H1 (cell line): ENCODE data around the gene KLHL34. TPM values are rescaled to one million over a fixed set of nuclear protein-coding genes. Genes with fewer than 3 reads are reported as not detected.

ENCODE experiments used
- CTCF ChIA-PET: fragments of 300-600 bp; sonication (Branson Sonifier 250); formaldehyde crosslinking; loops from one replicate; lab custom pipeline; 2021; ENCODE audit not compliant: partially characterized antibody; lab: Charles Lee
- POLR2A ChIA-PET: fragments of 300-600 bp; sonication (Branson Sonifier 250); formaldehyde crosslinking; loops from one replicate; lab custom pipeline; 2021; ENCODE audit warnings: inconsistent platforms; ENCODE audit not compliant: partially characterized antibody; lab: Charles Lee
- DNase-seq, 2 experiments: peaks; one replicate each; pipeline versions ENCODE4 v3.0.0 to v3.0.0-alpha.2; 2010 to 2022; ENCODE audit warnings: low spot score in 2 of 2, low read depth in 1 of 2, mixed read lengths in 1 of 2
- FAIRE-seq: peaks from 2 replicates; lab custom pipeline; 2011; peaks lifted over from hg19 to GRCh38; lab: Jason Lieb, UNC
- H2AFZ ChIP-seq: 2 replicates; pipeline ENCODE4 v1.8.1; 2012; ENCODE audit warnings: low read length, inconsistent platforms
- H2AK5ac ChIP-seq: 2 replicates; pipeline ENCODE4 v1.6.1; 2013; ENCODE audit warnings: low read depth, low read length
- H2BK120ac ChIP-seq: replicated peaks from 2 replicates; pipeline ENCODE3; 2013; ENCODE audit warnings: low read depth, low read length, inconsistent platforms
- H2BK12ac ChIP-seq: 2 replicates; pipeline ENCODE4 v1.6.1; 2013; ENCODE audit warnings: low read depth, low read length
- H2BK15ac ChIP-seq: 2 replicates; pipeline ENCODE4 v1.6.1; 2013; ENCODE audit warnings: low read length
- H2BK20ac ChIP-seq: 2 replicates; pipeline ENCODE4 v1.6.1; 2013; ENCODE audit warnings: low read length
- H2BK5ac ChIP-seq: 2 replicates; pipeline ENCODE4 v1.6.1; 2013; ENCODE audit warnings: low read depth, low read length
- H3K14ac ChIP-seq: 2 replicates; pipeline ENCODE4 v1.6.1; 2013; ENCODE audit warnings: inconsistent platforms; ENCODE audit not compliant: insufficient read length
- H3K18ac ChIP-seq: 2 replicates; pipeline ENCODE4 v1.6.1; 2013; ENCODE audit warnings: low read length; ENCODE audit errors: extremely low read depth
- H3K23ac ChIP-seq: 2 replicates; pipeline ENCODE4 v1.6.1; 2013; ENCODE audit warnings: inconsistent platforms; ENCODE audit not compliant: insufficient read length
- H3K23me2 ChIP-seq: 2 replicates; pipeline ENCODE4 v1.6.1; 2013; ENCODE audit warnings: low read depth, low read length
- H3K27ac ChIP-seq: 2 replicates; pipeline ENCODE4 v1.6.1; 2011; ENCODE audit warnings: low read depth, low read length, inconsistent platforms
- H3K27me3 ChIP-seq, 4 experiments: replicated peaks in 1 of 4; 1 replicate in 1 of 4; 2 replicates in 3 of 4; pipeline versions ENCODE4 v1.6.1 to v1.8.1; 2011 to 2013; ENCODE audit warnings: low read length in 3 of 4, mild to moderate bottlenecking in 3 of 4, inconsistent platforms in 2 of 4, mixed read lengths in 2 of 4, moderate library complexity in 1 of 4; ENCODE audit not compliant: control insufficient read depth in 3 of 4, insufficient read depth in 3 of 4; ENCODE audit errors: extremely low read depth in 1 of 4
- H3K36me3 ChIP-seq, 4 experiments: 2 replicates each; pipeline versions ENCODE4 v1.6.1 to v1.8.1; 2011 to 2013; ENCODE audit warnings: mild to moderate bottlenecking in 4 of 4, low read length in 3 of 4, moderate library complexity in 2 of 4, control low read depth in 1 of 4, inconsistent platforms in 1 of 4; ENCODE audit not compliant: insufficient read depth in 4 of 4, control insufficient read depth in 2 of 4
- H3K4ac ChIP-seq: replicated peaks from 2 replicates; pipeline ENCODE3; 2013; ENCODE audit warnings: low read length, low read depth, mixed read lengths, inconsistent platforms; ENCODE audit not compliant: insufficient read length
- H3K4me1 ChIP-seq, 4 experiments: replicated peaks in 1 of 4; 1 replicate in 1 of 4; 2 replicates in 3 of 4; pipeline versions ENCODE4 v1.6.1 to v1.8.1; 2011 to 2013; ENCODE audit warnings: low read length in 3 of 4, inconsistent platforms in 2 of 4, mixed read lengths in 1 of 4; ENCODE audit not compliant: insufficient read depth in 4 of 4, control insufficient read depth in 3 of 4
- H3K4me2 ChIP-seq, 2 experiments: 2 replicates each; pipeline versions ENCODE4 v1.6.1 to v1.8.1; 2011 to 2013; ENCODE audit warnings: low read depth in 2 of 2, low read length in 2 of 2, control low read depth in 1 of 2, inconsistent platforms in 1 of 2, mild to moderate bottlenecking in 1 of 2; ENCODE audit not compliant: insufficient read depth in 1 of 2
- H3K4me3 ChIP-seq, 4 experiments: fragments of 200-600, 300-600 bp in 1 of 4; sonication (generic), shearing (Covaris generic), sonication (Bioruptor Twin) in 1 of 4; 2 replicates each; pipeline versions ENCODE4 v1.5.1 to v1.8.1; 2011 to 2016; ENCODE audit warnings: low read length in 4 of 4, low read depth in 3 of 4, control low read depth in 2 of 4, inconsistent platforms in 2 of 4, mild to moderate bottlenecking in 2 of 4, mixed read lengths in 1 of 4, moderate library complexity in 1 of 4; ENCODE audit not compliant: insufficient read depth in 2 of 4; ENCODE audit errors: extremely low read depth in 1 of 4
- H3K56ac ChIP-seq: replicated peaks from 2 replicates; pipeline ENCODE3; 2013; ENCODE audit warnings: low read depth, mild to moderate bottlenecking, mixed read lengths, low read length, inconsistent platforms; ENCODE audit not compliant: insufficient read length
- H3K79me1 ChIP-seq: 2 replicates; pipeline ENCODE4 v1.6.1; 2013; ENCODE audit warnings: low read depth, low read length, control low read depth
- H3K79me2 ChIP-seq, 2 experiments: 2 replicates each; pipeline versions ENCODE4 v1.6.1 to v1.8.1; 2012 to 2013; ENCODE audit warnings: low read length in 2 of 2, mild to moderate bottlenecking in 2 of 2, inconsistent platforms in 1 of 2; ENCODE audit not compliant: insufficient read depth in 2 of 2, control insufficient read depth in 1 of 2
- H3K9ac ChIP-seq, 4 experiments: replicated peaks in 1 of 4; 1 replicate in 1 of 4; 2 replicates in 3 of 4; pipeline versions ENCODE4 v1.6.1 to v1.8.1; 2011 to 2013; ENCODE audit warnings: low read depth in 3 of 4, low read length in 3 of 4, control low read depth in 2 of 4, mild to moderate bottlenecking in 2 of 4, moderate library complexity in 2 of 4, inconsistent platforms in 1 of 4; ENCODE audit errors: extremely low read depth in 1 of 4
- H3K9me3 ChIP-seq, 2 experiments: 2 replicates each; pipeline versions ENCODE4 v1.6.1 to v1.8.1; 2012 to 2013; ENCODE audit warnings: mild to moderate bottlenecking in 2 of 2, moderate library complexity in 2 of 2, control low read depth in 1 of 2, inconsistent platforms in 1 of 2, low read depth in 1 of 2, low read length in 1 of 2, mixed read lengths in 1 of 2; ENCODE audit not compliant: insufficient read depth in 2 of 2
- H4K20me1 ChIP-seq, 2 experiments: replicated peaks in 1 of 2; 2 replicates each; pipeline versions ENCODE3 to v1.8.1; 2011 to 2013; ENCODE audit warnings: inconsistent platforms in 2 of 2, low read length in 2 of 2, mild to moderate bottlenecking in 1 of 2; ENCODE audit not compliant: insufficient read depth in 2 of 2, control insufficient read depth in 1 of 2
- H4K5ac ChIP-seq: 2 replicates; pipeline ENCODE4 v1.6.1; 2013; ENCODE audit warnings: low read length, low read depth, mixed read lengths, inconsistent platforms; ENCODE audit not compliant: insufficient read length
- H4K8ac ChIP-seq: 2 replicates; pipeline ENCODE4 v1.8.0; 2013; ENCODE audit warnings: mild to moderate bottlenecking, moderate library complexity, low read length, inconsistent platforms; ENCODE audit not compliant: insufficient read depth; ENCODE audit errors: extremely low read depth
- H4K91ac ChIP-seq: replicated peaks from 2 replicates; pipeline ENCODE3; 2013; ENCODE audit warnings: low read length, mixed read lengths, inconsistent platforms; ENCODE audit not compliant: insufficient read length
- BACH1 ChIP-seq: IDR thresholded peaks from 2 replicates; pipeline ENCODE4 v1.6.1; 2012; ENCODE audit warnings: low read length, improper control_type of control experiment
- BCL11A ChIP-seq, 2 experiments: IDR thresholded peaks; one replicate each; pipeline ENCODE4 v1.6.1; 2011; ENCODE audit warnings: low read depth in 2 of 2, low read length in 2 of 2, mild to moderate bottlenecking in 2 of 2
- CBX5 ChIP-seq: fragments of 300-800, 300-1000 bp; sonication (generic); IDR thresholded peaks from 2 replicates; pipeline ENCODE4 v1.7.1; 2016; ENCODE audit warnings: antibody characterized with exemption, low read length, low read depth
- CEBPB ChIP-seq: IDR thresholded peaks from 2 replicates; pipeline ENCODE4 v1.6.1; 2012; ENCODE audit warnings: low read depth, low read length
- CHD1 ChIP-seq: IDR thresholded peaks from 2 replicates; pipeline ENCODE4 v1.6.1; 2012; ENCODE audit warnings: low read depth, low read length, improper control_type of control experiment
- EGR1 ChIP-seq: IDR thresholded peaks from 2 replicates; pipeline ENCODE4 v1.6.1; 2011; ENCODE audit warnings: low read depth, low read length, borderline replicate concordance
- KDM1A ChIP-seq: fragments of 200-600, 300-600 bp; sonication (generic); IDR thresholded peaks from 2 replicates; pipeline ENCODE4 v1.7.1; 2016; ENCODE audit warnings: mild to moderate bottlenecking, low read length, borderline replicate concordance
- NANOG ChIP-seq: IDR thresholded peaks from 2 replicates; pipeline ENCODE4 v1.6.1; 2011; ENCODE audit warnings: low read length, low read depth, mild to moderate bottlenecking, inconsistent platforms; ENCODE audit not compliant: insufficient read depth, poor library complexity, severe bottlenecking
- POLR2AphosphoS5 ChIP-seq: IDR thresholded peaks from 2 replicates; pipeline ENCODE4 v1.6.1; 2011; ENCODE audit warnings: low read depth, low read length
- POU5F1 ChIP-seq: IDR thresholded peaks from 2 replicates; pipeline ENCODE4 v1.6.1; 2011; ENCODE audit warnings: low read depth, mild to moderate bottlenecking, low read length, moderate library complexity
- RAD21 ChIP-seq, 2 experiments: IDR thresholded peaks in 1 of 2; conservative IDR thresholded peaks in 1 of 2; 2 replicates each; pipeline ENCODE4 v1.6.1; 2011; ENCODE audit warnings: low read depth in 2 of 2, low read length in 2 of 2, improper control_type of control experiment in 1 of 2, inconsistent platforms in 1 of 2, mild to moderate bottlenecking in 1 of 2, moderate library complexity in 1 of 2
- RBBP5 ChIP-seq: IDR thresholded peaks from 2 replicates; pipeline ENCODE4 v1.7.1; 2012; ENCODE audit warnings: low read depth, mild to moderate bottlenecking, inconsistent platforms, low read length, moderate library complexity, borderline replicate concordance
- SIRT6 ChIP-seq: IDR thresholded peaks from one replicate; pipeline ENCODE4 v1.7.1; 2012; ENCODE audit warnings: low read length, inconsistent platforms
- TBP ChIP-seq: IDR thresholded peaks from 2 replicates; pipeline ENCODE4 v1.6.1; 2011; ENCODE audit warnings: low read depth, low read length, improper control_type of control experiment
- TCF12 ChIP-seq: IDR thresholded peaks from 2 replicates; pipeline ENCODE4 v1.6.1; 2011; ENCODE audit warnings: low read depth, mild to moderate bottlenecking, low read length
- WGBS, 2 experiments: shearing (Covaris generic) in 1 of 2; methylation state at CpG; one replicate each; pipeline versions ENCODE4 v1.1.6 to v1.1.7; 2013 to 2015; ENCODE audit warnings: low lambda C conversion rate in 2 of 2, mixed read lengths in 2 of 2, inconsistent platforms in 1 of 2, low coverage in 1 of 2, missing lambda C conversion rate in 1 of 2; ENCODE audit not compliant: insufficient replicate concordance in 2 of 2, insufficient coverage in 1 of 2, insufficient read length in 1 of 2; ENCODE audit errors: extremely low coverage in 1 of 2, missing lambda C conversion rate in 1 of 2; 5-methylcytosine and 5-hydroxymethylcytosine counted together
- polyA plus RNA-seq, 7 experiments: library from polyadenylated mRNA; depleted of rRNA in 3 of 7; stranded (reverse) in 5 of 7; unstranded in 2 of 7; fragments of >200 nt in 5 of 7; fragments of 200-250 nt in 2 of 7; gene quantifications; 1 replicate in 5 of 7; 2 replicates in 1 of 7; 4 replicates in 1 of 7; pipeline versions ENCODE4 v1.2.1 to v1.2.3, GENCODE V29; 2011 to 2013; ENCODE audit warnings: missing spikeins in 2 of 7, mixed read lengths in 2 of 7
- total RNA-seq: library from RNA; stranded (reverse); fragmentation: NEBNext Ultra II Directional; extraction: Animal tissue kit (Norgen Biotek cat#: 25700); gene quantifications from 2 replicates; pipeline ENCODE4 v1.2.1, GENCODE V29; 2021

The KLHL34 gene
- total and polyA plus RNA-seq, 2 of the 8 experiments (the other 6 are each of a cell fraction or from before 2014, with no cell fraction given): not detected

DNA sequence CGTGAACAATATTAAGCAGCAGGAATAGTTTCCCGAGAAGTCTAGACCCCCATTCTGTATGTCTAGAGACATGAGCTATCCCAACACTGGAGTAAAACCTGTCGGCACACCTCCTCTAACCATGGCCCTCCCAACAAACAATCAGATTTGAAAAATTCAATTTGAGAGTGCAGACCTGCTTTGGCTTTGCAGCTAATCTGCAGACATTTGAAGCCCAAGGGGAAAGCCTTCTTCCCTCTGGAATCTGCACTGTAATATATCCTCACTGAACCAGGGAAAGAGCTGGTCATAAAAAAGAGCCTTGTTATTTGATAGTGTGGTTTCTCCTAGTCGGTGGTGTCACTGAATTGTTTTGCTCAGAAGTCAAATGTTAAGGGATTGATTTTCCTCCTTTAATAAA, 44.6 kb upstream of the KLHL34 start:
- H3K79me1 ChIP-seq: no peaks in the 10 kb centered on the region
- H3K36me3 ChIP-seq: no peaks in the 10 kb centered on the region
- H3K27me3 ChIP-seq: no peaks in the 10 kb centered on the region
- no peak overlapping the region for H3K56ac ChIP-seq
- H3K18ac ChIP-seq: no peak overlapping the region
- no peak overlapping the region for H3K4me2 ChIP-seq
- H3K4ac ChIP-seq: no peak overlapping the region
- no peak overlapping the region for H3K9ac ChIP-seq
- H3K4me3 ChIP-seq: no peak overlapping the region
- no peaks in the 10 kb centered on the region for H3K4me1 ChIP-seq
- H2AK5ac ChIP-seq: no peak overlapping the region
- no peak overlapping the region for H2BK5ac ChIP-seq
- FAIRE-seq (no peak), DNase-seq (no peak)
- H4K20me1 ChIP-seq: no peaks in the 10 kb centered on the region
- no peaks in the 10 kb centered on the region for H3K9me3 ChIP-seq
- no peak overlapping the region for H4K8ac ChIP-seq
- no peak overlapping the region for H3K23ac ChIP-seq
- H2BK120ac ChIP-seq: no peak overlapping the region
- H2BK15ac ChIP-seq: no peak overlapping the region
- ChIA-PET CTCF (interaction anchor here (0.6 to 1.2 kb wide), 2 partner anchors 16 to 54 kb away, joined by 3 read pairs; no protein-coding TSS in a partner anchor), POLR2A (no interaction called here)
- WGBS, 2 experiments: 86% methylated on average over 2 of the region's 4 CpGs; no CpG with 5 or more reads in 1 of the 2 experiments
- TF ChIP-seq CHD1 (no peak), EGR1 (no peak), CEBPB (no peak), POLR2AphosphoS5 (no peak), RAD21 (IDR thresholded peaks at IDR 0.05 in 1 of 2, conservative IDR thresholded peaks at IDR 0.05 in 1 of 2; ENCODE audit: low read depth in 2 of 2, low read length in 2 of 2) (no peak), BCL11A (IDR thresholded peaks at IDR 0.05; ENCODE audit: low read depth in 2 of 2, low read length in 2 of 2) (no peak), BACH1 (no peak), TCF12 (no peak), CBX5 (no peak), KDM1A (no peak), SIRT6 (no peak), NANOG (no peak), TBP (no peak), RBBP5 (no peak), POU5F1 (no peak)
- no peak overlapping the region for H2BK12ac ChIP-seq
- no peak overlapping the region for H4K5ac ChIP-seq
- H2BK20ac ChIP-seq: no peak overlapping the region
- H3K14ac ChIP-seq: no peak overlapping the region
- no peaks in the 10 kb centered on the region for H3K23me2 ChIP-seq
- no peak overlapping the region for H3K27ac ChIP-seq
- no peak overlapping the region for H4K91ac ChIP-seq
- no peaks in the 10 kb centered on the region for H3K79me2 ChIP-seq
- no peak overlapping the region for H2AFZ ChIP-seq
